ENCODE results near the gene PLXNA2. TPM values are rescaled to one million over a fixed set of nuclear protein-coding genes. Genes with fewer than 3 reads are reported as not detected.

PLXNA2 gene
- total and polyA plus RNA-seq, 7 donors = 4.4 to 33.6 (median 20.8) TPM

GRCh38 chr1:208058267-208058666, 185.9 kb downstream of the PLXNA2 start:
- no peak for TF ChIP-seq CTCF (IDR thresholded peaks at IDR 0.05)
- no peaks in the 10 kb centered on the region for H3K27me3 ChIP-seq (ENCODE audit: insufficient read depth in 3 of 3, low read length in 2 of 3)
- H3K4me3 ChIP-seq = no peak overlapping the region
- H3K4me1 ChIP-seq = peaks cover 6% of the 10 kb centered on the region
- peaks cover 2 to 61% of the 10 kb centered on the region in 2 donors for H3K36me3 ChIP-seq (ENCODE audit: insufficient read depth in 1 of 2, low read depth in 1 of 2)
- 85 to 87% (median 86%) methylated on average over 12 of the region's 12 CpGs for WGBS, 3 donors
- H3K9me3 ChIP-seq = no peaks in the 10 kb centered on the region
- no peak overlapping the region for H3K27ac ChIP-seq
- intact Hi-C loops (cut with DNase I) = no loop called here
- ATAC-seq (no peak), DNase-seq (no peak)

GRCh38 chr1:208057056-208057455, 187.1 kb downstream of the PLXNA2 start:
- no peak for TF ChIP-seq CTCF (IDR thresholded peaks at IDR 0.05)
- Histone ChIP-seq H3K27me3 (ENCODE audit: insufficient read depth in 3 of 3, low read length in 2 of 3) (no peaks in the 10 kb centered on the region), H3K9me3 (no peaks in the 10 kb centered on the region), H3K4me3 (no peak overlapping the region), H3K4me1 (no peaks in the 10 kb centered on the region), H3K27ac (no peak overlapping the region), H3K36me3 (ENCODE audit: insufficient read depth in 1 of 2, low read depth in 1 of 2) (peaks cover 2 to 73% of the 10 kb centered on the region in 2 donors)
- intact Hi-C loops (cut with DNase I) = no loop called here
- 50 to 88% (median 63%) methylated on average over 2 of the region's 2 CpGs for WGBS, 3 donors
- DNase-seq = no peak
- ATAC-seq = no peak

- ATAC-seq (no peak), DNase-seq (no peak)
- Histone ChIP-seq H3K36me3 (ENCODE audit: insufficient read depth in 1 of 2, low read depth in 1 of 2) (peaks cover 2 to 83% of the 10 kb centered on the region in 2 donors), H3K27me3 (ENCODE audit: insufficient read depth in 3 of 3, low read length in 2 of 3) (no peaks in the 10 kb centered on the region), H3K4me1 (no peaks in the 10 kb centered on the region), H3K4me3 (no peak overlapping the region), H3K27ac (no peak overlapping the region), H3K9me3 (no peaks in the 10 kb centered on the region)
- intact Hi-C loops (cut with DNase I) = no loop called here
- no peak for TF ChIP-seq CTCF (IDR thresholded peaks at IDR 0.05)
- WGBS, 3 donors = 94 to 96% (median 95%) methylated on average over 11 of the region's 11 CpGs
These were observed 188.6 kb downstream of the PLXNA2 start for GRCh38 chr1:208055535-208055934.

GRCh38 chr1:208054911-208055379, 189.2 kb downstream of the PLXNA2 start:
- H3K27me3 ChIP-seq (ENCODE audit: insufficient read depth in 3 of 3, low read length in 2 of 3) = no peaks in the 10 kb centered on the region

More at GRCh38 chr1:208054911-208055379, 189.2 kb downstream of the PLXNA2 start:
- no peak for DNase-seq
- intact Hi-C loops (cut with DNase I) = no loop called here
- no peak for TF ChIP-seq CTCF (IDR thresholded peaks at IDR 0.05)
- ATAC-seq = no peak
- H3K36me3 ChIP-seq (ENCODE audit: insufficient read depth in 1 of 2, low read depth in 1 of 2) = peaks cover 2 to 83% of the 10 kb centered on the region in 2 donors
- H3K4me1 ChIP-seq = no peaks in the 10 kb centered on the region
- H3K9me3 ChIP-seq = no peaks in the 10 kb centered on the region
- WGBS, 3 donors = 80 to 86% (median 82%) methylated on average over 13 of the region's 13 CpGs
- H3K4me3 ChIP-seq = no peak overlapping the region
- H3K27ac ChIP-seq = no peak overlapping the region

Measured in psoas muscle (tissue), 8 donors.